Left hindlimb (tissue), 1 donor: ENCODE data around the gene NEU4.
A peak's percentile ranks its signal among the peaks of the same experiment; 100 is the strongest.
"Not testable (repeated sequence)": the region's sequence is repeated elsewhere in the genome, so short reads cannot be mapped to it uniquely, and the experiment has no call there.

Source experiments
- DNase-seq: peaks from one replicate; pipeline ENCODE4 v3.0.0-alpha.2; 2018

NEU4 gene

GRCh38 chr2:241814393-241814642 is 5.3 kb downstream of the NEU4 start:
- no peak for DNase-seq

GRCh38 chr2:241814643-241815476 is 5.9 kb downstream of the NEU4 start:
- peak; percentile 15 for DNase-seq

- no peak for DNase-seq
Measured at GRCh38 chr2:241815477-241816430, 6.8 kb downstream of the NEU4 start.

DNA sequence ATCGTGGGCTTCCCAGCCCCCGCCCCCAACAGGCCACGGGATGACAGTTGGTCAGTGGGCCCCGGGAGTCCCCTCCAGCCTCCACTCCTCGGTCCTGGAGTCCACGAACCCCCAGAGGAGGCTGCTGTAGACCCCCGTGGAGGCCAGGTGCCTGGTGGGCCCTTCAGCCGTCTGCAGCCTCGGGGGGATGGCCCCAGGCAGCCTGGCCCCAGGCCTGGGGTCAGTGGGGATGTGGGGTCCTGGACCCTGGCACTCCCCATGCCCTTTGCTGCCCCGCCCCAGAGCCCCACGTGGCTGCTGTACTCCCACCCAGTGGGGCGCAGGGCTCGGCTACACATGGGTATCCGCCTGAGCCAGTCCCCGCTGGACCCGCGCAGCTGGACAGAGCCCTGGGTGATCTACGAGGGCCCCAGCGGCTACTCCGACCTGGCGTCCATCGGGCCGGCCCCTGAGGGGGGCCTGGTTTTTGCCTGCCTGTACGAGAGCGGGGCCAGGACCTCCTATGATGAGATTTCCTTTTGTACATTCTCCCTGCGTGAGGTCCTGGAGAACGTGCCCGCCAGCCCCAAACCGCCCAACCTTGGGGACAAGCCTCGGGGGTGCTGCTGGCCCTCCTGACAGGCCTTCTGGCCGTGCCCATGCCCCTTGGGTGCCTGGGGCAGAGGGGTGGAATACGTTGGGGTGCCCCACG is 7.6 kb downstream of the NEU4 start:
- peak; percentile 21 for DNase-seq

DNA sequence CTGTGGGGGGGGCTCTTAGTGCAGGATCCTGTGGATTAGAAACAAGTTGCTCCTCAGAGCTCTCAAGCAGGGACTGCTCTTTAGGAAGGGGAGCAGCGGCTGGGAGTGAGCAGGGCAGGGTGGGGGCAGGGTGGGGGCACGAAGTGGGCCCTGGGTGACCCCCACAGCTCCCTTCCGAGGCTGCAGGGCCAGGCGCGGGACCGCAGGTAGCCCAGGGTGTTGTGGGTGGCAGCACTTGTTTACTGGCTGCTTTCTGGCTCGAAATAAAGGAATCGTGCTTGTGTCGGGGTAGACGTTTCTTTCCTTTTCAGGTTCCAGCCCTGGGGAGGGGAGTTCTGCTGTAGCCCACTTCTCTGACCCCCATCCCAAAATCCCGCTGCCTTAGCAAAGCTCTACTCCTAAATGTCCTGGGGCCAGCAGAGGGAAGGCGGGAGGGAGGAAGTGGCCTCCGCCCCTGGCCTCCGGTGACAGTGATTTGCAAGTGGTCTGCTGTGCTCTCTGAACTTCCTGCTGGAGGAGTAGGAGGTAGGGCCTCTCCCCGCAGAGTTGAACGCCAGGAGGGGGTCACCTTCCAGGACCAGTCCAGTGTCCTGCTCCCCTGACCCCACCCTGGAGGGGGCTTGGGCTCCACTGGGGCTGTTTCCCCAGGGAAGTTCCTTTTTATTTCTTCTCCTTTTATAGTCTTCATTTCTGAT is 8.3 kb downstream of the NEU4 start:
- DNase-seq = peak; percentile 10

DNA sequence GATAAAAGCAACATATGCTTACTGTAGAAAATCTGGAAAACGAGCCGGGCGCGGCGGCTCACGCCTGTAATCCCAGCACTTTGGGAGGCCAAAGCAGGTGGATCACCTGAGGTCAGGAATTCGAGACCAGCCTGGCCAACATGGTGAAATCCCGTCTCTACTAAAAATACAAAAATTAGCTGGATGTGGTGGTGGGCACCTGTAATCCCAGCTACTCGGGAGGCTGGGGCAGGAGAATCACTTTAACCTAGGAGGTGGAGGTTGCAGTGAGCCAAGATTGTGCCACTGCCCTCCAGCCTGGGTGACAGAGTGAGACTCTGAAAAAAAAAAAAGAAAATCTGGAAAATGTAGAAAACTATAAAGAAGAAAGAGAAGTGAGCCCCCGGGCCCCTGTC is 8.8 kb downstream of the NEU4 start:
- not testable (repeated sequence) for DNase-seq

- no peak for DNase-seq
Measured at GRCh38 chr2:241818229-241818942, 9.4 kb downstream of the NEU4 start.

DNA sequence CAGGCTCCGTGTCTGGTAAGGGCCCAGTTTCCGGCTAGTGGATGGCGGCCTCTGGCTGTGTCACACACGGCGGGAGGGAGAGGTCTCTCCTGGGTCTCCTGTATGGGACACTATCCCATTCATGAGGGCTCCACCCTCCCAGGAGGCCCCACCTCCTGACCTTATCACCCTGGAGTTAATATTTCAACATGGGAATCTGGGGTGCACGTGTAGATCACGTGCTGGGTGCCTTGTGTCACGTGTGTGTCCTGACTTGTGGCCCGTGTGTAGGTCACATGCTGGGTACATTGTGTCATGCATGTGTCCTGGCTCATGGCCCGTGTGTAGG is 9.9 kb downstream of the NEU4 start:
- no peak for DNase-seq

DNA sequence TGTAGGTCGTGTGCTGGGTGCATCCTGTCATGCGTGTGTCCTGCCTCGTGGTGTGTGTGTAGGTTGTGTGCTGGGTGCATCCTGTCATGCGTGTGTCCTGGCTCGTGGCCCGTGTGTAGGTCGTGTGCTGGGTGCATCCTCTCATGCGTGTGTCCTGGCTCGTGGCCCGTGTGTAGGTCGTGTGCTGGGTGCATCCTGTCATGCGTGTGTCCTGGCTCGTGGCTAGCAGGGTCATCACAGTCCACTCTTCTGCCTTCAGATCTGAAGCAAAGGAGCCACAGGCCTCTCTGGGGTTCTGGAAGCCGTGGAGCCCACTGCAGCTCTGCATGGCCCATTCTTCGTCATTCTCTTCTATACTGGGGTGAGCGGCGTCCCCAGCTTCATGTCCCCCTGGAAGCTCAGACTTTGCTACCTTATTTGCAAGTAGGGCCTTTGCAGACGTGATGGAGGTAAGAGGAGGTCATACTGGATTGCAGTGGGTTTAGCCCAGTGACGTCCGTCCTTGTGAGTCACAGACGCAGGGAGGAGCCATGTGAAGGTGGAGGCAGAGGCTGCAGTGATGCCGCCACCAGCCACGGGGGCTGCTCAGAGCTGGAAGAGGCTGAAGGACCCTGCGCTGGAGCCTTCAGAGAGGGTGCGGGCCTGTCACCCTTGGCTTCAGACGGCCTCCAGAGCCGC is 11.1 kb downstream of the NEU4 start:
- not testable (repeated sequence) for DNase-seq

DNA sequence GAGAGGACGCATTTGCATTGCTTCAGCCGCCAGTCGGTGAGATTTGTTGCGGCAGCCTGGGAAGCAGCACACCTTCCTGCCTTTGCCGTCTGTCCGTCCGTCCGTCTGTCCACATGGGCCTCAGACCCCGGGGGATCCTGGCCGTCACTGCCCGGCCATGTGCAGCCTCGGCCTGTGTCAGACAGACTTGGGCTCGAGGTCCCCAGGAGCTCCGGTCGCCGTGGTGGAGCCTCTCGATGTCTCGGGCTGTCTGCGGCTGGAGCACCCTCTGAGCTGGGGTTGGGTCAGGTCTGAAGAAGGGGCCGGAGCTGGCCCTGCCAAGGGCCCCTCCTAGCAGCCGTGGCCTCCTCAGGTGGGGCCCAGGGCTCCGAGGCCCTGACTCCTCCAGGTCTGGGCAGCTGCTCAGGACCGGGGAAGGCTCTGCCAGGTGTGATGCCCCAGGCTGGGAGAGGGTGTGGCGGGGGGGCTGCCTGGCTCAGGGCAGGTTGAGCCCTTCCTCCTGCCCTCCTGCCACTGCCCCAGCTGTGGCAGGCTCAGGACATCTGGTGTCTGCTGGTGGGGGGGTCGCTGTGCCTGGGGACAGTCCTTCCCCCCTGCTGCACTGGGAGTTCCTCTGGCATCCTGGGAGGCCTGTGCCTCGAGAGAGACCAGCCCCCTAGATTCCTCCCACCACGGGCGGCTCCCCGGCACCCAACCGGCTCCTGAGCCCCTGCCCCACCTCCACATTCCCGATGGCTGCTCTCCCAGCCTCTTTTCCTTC is 11.8 kb downstream of the NEU4 start:
- no peak for DNase-seq

DNA sequence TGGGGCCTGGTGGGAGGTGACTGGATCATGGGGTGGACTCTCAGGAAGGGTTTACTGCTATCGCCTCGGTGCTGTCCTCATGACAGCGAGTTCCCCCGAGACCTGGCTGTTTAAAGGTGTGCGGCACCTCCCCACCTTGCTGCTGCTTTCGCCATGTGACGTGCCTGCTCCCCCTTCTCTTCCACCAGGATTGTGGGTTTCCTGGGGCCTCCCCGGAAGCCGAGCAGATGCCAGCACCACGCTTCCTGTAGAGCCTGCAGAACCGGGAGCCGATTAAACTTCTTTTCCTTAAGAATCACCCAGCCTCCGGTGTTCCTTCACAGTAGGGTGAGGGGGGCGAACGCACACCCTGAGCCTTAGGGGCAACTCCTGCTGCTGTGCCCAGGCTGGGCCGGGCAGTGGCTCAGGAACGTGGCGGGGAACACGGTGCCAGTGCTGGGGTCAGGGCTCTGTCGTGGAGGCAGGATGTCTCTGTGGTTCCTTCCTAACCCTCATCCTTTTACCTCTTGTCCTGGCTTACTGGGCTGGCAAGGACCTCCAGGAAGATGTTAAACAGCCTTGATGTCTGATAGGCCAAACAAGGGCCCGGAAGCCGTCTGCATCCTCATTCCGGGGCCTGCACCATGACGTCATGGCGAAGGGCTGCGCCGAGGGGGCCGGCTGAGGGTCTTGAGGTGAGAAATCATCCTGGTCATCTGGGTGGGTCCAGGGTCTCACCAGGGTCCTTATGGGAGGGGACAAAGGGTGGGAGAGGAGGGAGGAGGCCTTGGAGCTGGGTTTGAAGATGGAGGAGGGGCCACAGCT is 12.7 kb downstream of the NEU4 start:
- DNase-seq = no peak

DNA sequence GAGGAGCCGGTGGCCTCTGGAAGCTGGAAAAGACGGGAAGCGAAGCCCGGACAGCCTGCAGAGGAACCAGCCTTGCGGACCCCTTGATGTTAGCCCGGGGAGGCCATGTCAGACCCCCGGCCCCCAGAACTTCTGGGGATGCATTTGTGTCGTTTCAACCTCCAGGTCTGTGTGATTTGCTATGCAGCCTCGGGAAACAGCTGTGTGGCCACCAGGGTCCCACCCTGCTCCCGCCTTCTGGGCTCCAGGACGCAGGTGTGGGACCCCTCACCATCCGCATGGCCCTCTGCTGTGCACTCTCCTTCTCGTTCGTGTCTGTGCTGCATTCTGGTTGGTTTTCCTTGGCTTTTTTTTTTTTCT is 13.3 kb downstream of the NEU4 start:
- DNase-seq = no peak

- DNase-seq = not testable (repeated sequence)
Measured at GRCh38 chr2:241823531-241824437, 14.8 kb downstream of the NEU4 start.

DNA sequence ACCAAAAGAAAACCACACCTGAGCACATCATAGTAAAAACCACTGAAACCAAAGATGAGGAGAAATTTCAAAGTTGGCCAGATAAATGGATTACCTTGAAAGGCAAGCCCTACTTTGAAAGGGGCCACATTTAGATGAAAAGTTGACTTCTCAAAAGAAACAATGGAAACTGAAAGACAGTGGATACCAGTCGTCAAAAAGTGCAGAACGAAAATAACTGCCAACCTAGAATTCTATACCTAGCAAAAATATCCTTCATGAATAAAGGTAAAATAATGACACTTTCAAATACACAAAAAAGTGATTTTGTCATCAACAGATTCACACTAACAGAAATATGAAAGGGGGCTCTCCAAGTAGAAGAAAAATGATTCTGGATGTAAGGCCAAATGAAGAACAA is 18.4 kb downstream of the NEU4 start:
- no peak for DNase-seq

DNA sequence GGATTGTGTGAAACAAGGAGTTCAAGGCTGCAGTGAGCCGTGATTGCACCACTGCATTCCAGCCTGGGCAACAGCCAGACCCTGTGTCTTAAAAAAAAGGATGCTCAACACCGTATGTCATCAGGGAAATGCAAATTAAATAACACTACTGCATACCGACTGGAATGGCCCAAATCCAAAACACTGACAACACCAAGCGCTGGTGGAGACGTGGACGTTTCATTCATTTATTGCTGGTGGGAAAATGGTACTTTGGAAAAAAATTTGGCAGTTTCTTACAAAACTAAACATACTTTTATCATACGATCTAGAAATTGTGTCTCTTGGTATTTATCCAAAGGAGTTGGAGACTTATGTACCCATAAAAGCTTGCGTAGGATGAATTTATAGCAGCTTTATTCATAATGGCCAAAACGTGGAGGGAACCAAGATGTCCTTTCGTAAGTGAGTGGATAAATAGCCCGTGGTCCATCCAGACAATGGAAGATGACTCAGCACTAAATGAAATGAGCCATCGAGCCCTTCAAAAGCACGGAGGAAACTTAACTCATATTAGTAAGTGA is 24.2 kb downstream of the NEU4 start:
- no peak for DNase-seq

DNA sequence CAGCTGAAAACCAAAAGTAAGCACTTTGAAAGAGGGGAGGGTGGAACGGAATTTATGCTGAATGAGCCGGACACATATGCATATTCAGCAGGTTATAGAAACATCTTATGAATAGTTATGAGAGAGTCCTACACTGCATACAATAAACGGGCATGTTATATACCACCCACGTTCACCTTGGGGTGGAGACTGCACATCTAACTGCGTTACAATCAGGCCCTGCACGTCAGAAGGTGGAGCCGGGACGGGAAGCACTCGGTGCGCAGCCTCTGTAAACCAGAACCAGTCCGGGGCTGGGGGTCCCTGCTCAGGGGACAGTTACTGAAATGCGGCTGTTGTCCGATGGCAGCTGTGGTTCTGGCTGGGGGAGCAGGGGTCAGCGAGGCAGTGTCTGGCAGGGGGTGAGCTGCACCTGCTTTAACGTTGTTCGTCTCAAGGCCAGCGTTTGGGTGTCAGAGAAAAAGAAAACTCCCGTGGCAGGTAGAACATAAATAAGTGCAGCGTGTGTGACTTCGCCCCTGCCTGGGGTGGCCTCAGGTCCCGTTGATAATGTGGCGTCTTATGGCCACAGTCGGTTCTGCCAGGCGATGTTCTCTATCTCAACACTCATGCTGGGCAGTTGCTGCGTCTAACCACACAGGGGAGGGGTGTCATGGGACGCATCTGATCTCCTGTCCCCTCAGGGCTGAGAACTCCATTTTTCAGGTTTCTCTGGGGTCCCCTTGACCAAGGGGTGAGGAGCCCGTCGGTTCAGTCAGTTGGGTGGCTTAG is 24.9 kb downstream of the NEU4 start:
- DNase-seq = not testable (repeated sequence)

DNA sequence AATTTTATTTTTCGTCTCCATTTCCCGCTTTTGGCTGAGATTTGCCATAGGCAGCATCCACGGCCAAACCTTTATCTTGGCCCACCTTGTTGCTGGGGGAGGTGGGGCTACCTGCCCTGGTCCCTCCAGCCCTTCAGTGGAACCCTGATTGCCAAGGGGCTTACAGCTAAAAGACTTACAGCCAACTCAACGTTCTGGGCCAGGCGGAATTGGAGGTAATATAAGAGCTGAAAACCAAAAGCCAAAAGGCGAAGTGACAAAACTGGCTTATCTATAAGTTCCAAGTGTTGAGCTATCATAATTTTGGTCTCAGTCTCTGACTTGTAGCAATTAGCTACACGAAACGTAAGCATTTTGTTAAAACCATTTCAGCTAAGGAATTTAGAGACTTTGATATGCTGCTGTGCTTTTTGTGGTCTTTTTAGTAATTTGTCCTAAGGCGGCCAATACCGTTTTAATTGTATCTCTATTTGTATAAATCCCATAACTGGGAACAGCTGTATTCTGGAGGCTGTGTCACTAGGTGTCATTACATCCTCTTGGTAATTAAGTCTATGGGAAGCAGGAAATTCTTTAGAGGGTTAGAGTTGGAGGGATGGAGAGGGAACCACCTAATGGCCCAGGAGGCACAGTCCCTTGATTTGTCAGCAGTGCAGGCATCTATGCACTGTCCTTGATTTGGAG is 25.7 kb downstream of the NEU4 start:
- no peak for DNase-seq
